ENCODE results near the gene ACSS2. TPM values are rescaled to one million over a fixed set of nuclear protein-coding genes. Genes with fewer than 3 reads are reported as not detected.

Gene ACSS2
- total and polyA plus RNA-seq, 10 donors, result 8.9 to 43.6 (median 30.2) TPM

DNA sequence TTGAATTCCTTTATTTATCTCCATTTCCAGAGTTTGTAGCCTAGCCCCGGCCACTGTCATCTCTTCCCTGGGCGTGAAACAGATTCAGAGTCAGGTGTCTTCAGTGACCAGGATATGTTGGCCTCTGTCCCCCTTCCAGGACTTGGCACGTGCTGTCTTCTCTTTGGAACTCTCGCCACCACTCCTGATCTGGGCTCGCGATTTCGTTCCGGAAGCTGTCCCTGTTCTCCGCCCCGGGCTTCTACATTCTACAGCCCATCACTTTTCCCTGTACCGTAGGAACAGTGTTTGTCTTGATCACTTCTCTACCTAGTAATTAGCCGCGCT is 78.5 kb downstream of the ACSS2 start:
- peaks cover 0 to 19% (median 9%) of the 10 kb centered on the region in 6 donors for H3K36me3 ChIP-seq
- no peaks in the 10 kb centered on the region for H3K27me3 ChIP-seq (replicated peaks in 1 of 7)
- no peak for DNase-seq
- peaks cover 3 to 28% (median 19%) of the 10 kb centered on the region in 6 donors for H3K4me1 ChIP-seq
- H3K9me3 ChIP-seq, result no peaks in the 10 kb centered on the region
- 14 to 26% (median 20%) methylated on average over 13 of the region's 13 CpGs for WGBS, 5 donors
- no peak for TF ChIP-seq POLR2A (IDR thresholded peaks at IDR 0.05)
- TF ChIP-seq POLR2AphosphoS5 (IDR thresholded peaks at IDR 0.05), result no peak
- no peak for TF ChIP-seq CTCF (IDR thresholded peaks at IDR 0.05 in 8 of 11, conservative IDR thresholded peaks at IDR 0.05 in 3 of 11)
- peak overlapping the region; percentile 43 to 94 (median 89) for H3K27ac ChIP-seq
- peak overlapping the region; percentile 59 to 81 (median 74) for H3K4me3 ChIP-seq
- intact Hi-C loops (cut with DNase I; ENCODE audit: low total_unique reads), result loop anchor here (5.0 kb wide), 1 partner anchor 83 kb away; the partner anchor contains the start of gene GGT7

GRCh38 chr20:34955231-34956040 is 79.0 kb downstream of the ACSS2 start, which contains the start of the genes GSS and MYH7B:
Gene GSS (minus strand): TSS chr20:34955806. CDS start chr20:34951852, 3,954 bp downstream.
Gene MYH7B (plus strand): TSS chr20:34955868. CDS start chr20:34978006, 22,138 bp downstream.
- peak in 1 of 3 donors; percentile 67 for TF ChIP-seq POLR2A (IDR thresholded peaks at IDR 0.05)
- peak; percentile 97 to 98 (median 98) for TF ChIP-seq POLR2AphosphoS5 (IDR thresholded peaks at IDR 0.05)
- peak in 10 of 11 experiments; percentile 27 to 66 (median 55) for TF ChIP-seq CTCF (IDR thresholded peaks at IDR 0.05 in 8 of 11, conservative IDR thresholded peaks at IDR 0.05 in 3 of 11)
- H3K27me3 ChIP-seq (replicated peaks in 1 of 7), result no peaks in the 10 kb centered on the region
- peaks cover 0 to 14% (median 7%) of the 10 kb centered on the region in 6 donors for H3K36me3 ChIP-seq

DNA sequence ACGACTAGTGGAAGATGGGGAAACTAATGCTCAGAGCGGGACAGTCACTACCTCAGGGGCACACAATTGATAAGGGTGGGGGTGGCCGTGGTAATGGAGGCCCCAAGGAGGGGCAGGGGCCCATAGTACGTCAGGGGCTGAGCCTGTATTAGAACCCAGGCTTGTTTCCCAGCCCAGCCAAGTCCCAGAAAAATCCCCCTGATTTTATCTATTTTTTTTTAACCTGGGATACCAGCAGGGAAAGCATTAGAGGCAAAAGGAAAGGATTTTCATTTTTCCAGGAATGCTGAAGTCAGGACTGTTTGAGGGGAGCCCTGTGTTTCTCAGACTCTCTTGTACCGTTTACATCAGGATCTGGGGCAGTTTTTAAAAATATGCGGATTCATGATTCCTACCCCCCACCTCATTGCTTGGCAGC is 79.6 kb downstream of the ACSS2 start:
- H3K9me3 ChIP-seq, result no peaks in the 10 kb centered on the region
- H3K27ac ChIP-seq, result peak overlapping the region; percentile 43 to 94 (median 89)
- no peak for DNase-seq
- intact Hi-C loops (cut with DNase I; ENCODE audit: low total_unique reads), result loop anchor here (5.0 kb wide), 1 partner anchor 84 kb away; the partner anchor contains the start of gene GGT7
- no peaks in the 10 kb centered on the region for H3K27me3 ChIP-seq (replicated peaks in 1 of 7)
- TF ChIP-seq CTCF (IDR thresholded peaks at IDR 0.05 in 8 of 11, conservative IDR thresholded peaks at IDR 0.05 in 3 of 11) (peak in 6 of 11 experiments; percentile 2 to 35 (median 22)), POLR2AphosphoS5 (IDR thresholded peaks at IDR 0.05) (no peak), POLR2A (IDR thresholded peaks at IDR 0.05) (no peak)
- H3K36me3 ChIP-seq, result peaks cover 0 to 8% (median 3%) of the 10 kb centered on the region in 6 donors
- WGBS, 5 donors, result 16 to 20% (median 18%) methylated on average over 6 of the region's 6 CpGs
- H3K4me3 ChIP-seq, result peak overlapping the region; percentile 59 to 81 (median 74)
- H3K4me1 ChIP-seq, result peaks cover 3 to 32% (median 19%) of the 10 kb centered on the region in 6 donors

More at GRCh38 chr20:34955231-34956040, 79.0 kb downstream of the ACSS2 start, which contains the start of the genes GSS and MYH7B:
- peak; percentile 99 for DNase-seq
- Histone ChIP-seq H3K9me3 (no peaks in the 10 kb centered on the region), H3K27ac (peak within 1 kb of the TSS; percentile 43 to 94 (median 89)), H3K4me1 (peaks cover 3 to 28% (median 19%) of the 10 kb centered on the region in 6 donors), H3K4me3 (peak within 1 kb of the TSS; percentile 59 to 81 (median 74))
- WGBS, 5 donors, result 0 to 1% (median 1%) methylated on average over 31 to 62 of the region's 62 CpGs
- intact Hi-C loops (cut with DNase I; ENCODE audit: low total_unique reads), result loop anchor here (5.0 kb wide), 1 partner anchor 83 kb away; the partner anchor contains the start of gene GGT7

Measured in spleen (tissue), 11 donors.